Hippocampal formation (tissue), 2 donors: ENCODE measurements around the gene TJP3.
"Not testable (repeated sequence)": the region's sequence is repeated elsewhere in the genome, so short reads cannot be mapped to it uniquely, and the experiment has no call there.

Experiments
- DNase-seq, 2 donors: peaks; one replicate each; lab custom pipeline; 2025; lab: John Stamatoyannopoulos, UW

TJP3 gene

DNA sequence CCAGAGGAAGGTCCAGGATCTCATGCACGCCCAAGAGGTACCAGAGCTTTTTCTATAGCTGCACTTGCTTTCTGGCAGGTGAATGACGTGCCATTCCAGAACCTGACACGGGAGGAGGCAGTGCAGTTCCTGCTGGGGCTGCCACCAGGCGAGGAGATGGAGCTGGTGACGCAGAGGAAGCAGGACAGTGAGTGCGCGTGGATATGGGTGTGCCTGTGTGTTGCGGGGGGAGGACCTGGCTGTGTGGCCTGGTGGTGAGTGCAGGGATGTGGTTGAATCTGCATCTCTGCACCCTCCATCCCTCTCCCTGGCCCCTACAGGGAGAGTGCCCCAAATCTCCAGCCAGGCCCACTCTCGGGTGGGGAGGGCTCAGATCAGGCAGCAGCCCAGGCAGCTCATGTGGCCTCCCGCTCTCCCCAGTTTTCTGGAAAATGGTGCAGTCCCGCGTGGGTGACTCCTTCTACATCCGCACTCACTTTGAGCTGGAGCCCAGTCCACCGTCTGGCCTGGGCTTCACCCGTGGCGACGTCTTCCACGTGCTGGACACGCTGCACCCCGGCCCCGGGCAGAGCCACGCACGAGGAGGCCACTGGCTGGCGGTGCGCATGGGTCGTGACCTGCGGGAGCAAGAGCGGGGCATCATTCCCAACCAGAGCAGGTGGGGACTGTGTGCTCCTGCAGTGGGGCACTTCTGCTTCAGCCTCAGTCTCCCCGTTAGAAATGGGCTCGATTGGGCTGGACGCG lies 30.5 kb downstream of the TJP3 start:
- DNase-seq: no peak

GRCh38 chr19:3740431-3740830 lies 32.2 kb downstream of the TJP3 start:
- no peak for DNase-seq

DNA sequence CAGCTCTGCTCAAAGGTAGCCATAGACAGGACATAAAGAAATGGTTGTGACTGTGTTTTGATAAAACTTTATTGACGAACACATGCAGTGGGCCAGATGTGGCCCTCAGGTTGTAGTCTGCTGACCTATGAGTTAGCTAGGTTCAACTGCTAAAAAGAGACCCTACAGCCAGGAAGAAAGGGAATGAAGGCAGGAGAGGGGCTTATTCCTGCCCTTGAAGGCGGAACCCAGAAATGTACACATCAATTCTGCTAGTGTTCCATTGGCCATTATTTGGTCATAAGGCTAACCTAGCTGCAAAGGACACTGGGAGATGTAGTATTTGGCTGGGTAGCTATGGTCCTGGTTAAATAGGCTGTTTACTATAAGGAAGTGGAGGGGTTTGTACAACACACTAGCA lies 35.3 kb downstream of the TJP3 start:
- DNase-seq: no peak

- no peak for DNase-seq
Observed at GRCh38 chr19:3745363-3746045, 37.3 kb downstream of the TJP3 start.

GRCh38 chr19:3746371-3747056 lies 38.3 kb downstream of the TJP3 start:
- no peak for DNase-seq

DNA sequence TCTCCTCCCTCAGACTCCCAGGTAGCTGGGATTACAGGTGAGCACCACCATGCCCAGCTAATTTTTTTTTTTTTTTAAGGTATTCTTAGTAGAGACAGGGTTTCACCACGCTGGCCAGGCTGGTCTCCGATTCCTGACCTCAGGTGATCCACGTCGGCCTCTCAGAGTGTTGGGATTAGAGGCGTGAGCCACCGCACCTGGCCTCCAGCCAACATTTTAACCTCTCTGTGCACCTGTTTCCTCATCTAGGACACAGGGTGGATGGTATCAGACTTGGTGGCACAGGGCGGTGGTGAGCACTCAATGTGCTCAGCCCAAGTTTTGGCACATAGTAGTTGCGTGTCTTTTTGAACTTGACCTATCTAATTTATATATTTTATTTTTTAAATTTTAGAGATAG lies 40.8 kb downstream of the TJP3 start:
- no peak for DNase-seq

DNA sequence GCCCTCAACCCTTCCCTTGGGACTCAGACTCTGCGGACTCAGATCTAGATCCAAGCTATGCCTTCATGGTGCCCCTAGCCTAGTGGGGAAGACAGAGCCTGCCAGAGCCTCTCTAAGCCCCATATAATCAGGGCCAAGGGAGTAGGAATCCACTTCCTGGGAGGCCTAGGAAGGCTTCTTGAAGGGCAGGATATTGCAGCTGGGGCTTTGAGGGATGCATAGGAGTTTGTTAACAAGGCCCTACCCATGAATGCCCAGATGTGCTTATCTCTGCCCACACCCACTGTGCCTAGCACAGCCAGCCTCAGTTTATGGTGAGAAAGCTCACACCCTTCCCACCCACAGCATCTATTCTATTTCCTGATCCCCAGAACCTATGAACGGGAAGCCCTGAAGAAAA lies 42.0 kb downstream of the TJP3 start:
- no peak for DNase-seq

- no peak for DNase-seq
Observed at GRCh38 chr19:3751236-3751635, 43.1 kb downstream of the TJP3 start.

GRCh38 chr19:3752492-3752891 lies 44.3 kb downstream of the TJP3 start:
- DNase-seq: no peak

DNA sequence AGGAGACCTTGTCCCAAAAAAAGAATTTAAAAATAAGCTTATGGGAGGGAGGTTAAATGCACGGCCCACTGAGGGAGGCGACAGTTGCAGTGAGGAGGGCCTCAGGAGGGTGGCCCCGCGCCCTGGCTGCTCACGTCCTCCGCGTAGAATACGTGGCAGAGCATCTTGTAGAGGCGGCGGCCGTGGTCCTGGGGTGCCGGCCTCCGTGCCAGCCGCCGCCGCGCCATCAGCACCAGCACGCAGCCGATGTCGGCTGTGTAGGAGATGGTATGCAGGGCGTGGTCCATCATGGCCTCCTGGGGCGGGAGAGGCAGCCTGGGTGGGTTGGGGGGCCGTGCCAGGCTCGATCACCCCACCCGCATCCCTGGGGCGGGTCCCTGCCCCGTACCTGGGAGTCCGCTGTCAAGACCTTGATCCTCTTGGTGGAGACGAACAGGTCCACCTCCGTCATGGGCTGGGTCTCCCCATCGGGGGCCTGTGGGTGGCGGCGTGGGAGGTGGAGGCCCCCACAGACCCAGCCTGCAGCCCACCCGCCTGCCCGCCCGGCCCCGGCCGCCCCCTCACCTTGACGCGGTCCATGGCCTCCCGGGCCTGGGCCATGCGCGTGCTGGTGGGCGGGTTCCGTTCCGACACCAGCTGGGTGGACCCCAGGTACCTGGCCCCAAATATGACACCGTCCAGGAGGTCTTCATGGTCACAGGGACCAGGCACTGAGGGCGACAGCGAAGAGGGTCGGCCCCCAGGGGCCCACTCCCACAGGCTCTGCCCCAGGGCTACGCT lies 45.6 kb downstream of the TJP3 start:
- DNase-seq: no peak

GRCh38 chr19:3757705-3758104 lies 49.5 kb downstream of the TJP3 start:
- not testable (repeated sequence) for DNase-seq

DNA sequence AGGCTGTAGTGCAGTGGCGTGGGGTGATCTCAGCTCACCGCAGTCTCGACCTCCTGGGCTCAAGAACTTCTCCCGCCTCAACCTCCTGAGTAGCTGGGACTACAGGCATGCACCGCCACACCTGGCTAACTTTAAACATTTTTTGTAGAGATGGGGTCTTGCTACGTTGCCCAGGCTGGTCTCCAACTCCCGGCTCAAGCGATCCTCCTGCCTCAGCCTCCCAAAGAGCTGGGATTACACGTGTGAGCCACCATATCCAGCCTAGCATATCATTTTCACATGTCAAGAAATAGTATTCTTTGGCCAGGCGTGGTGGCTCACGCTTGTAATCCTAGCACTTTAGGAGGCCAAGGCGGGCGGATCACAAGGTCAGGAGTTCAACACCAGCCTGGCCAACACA lies 50.1 kb downstream of the TJP3 start:
- DNase-seq: not testable (repeated sequence)

- no peak for DNase-seq
Observed at GRCh38 chr19:3759482-3760254, 51.5 kb downstream of the TJP3 start.

GRCh38 chr19:3760871-3761361 lies 52.7 kb downstream of the TJP3 start:
- DNase-seq: no peak

GRCh38 chr19:3761382-3762129 lies 53.4 kb downstream of the TJP3 start, which contains the start of gene APBA3:
TSS of gene APBA3 (minus strand) at chr19:3761692. CDS start at chr19:3760264, 1,428 bp downstream.
- DNase-seq: peak; percentile 32 to 82

GRCh38 chr19:3762130-3762473 lies 53.9 kb downstream of the TJP3 start:
- DNase-seq: peak in 1 of 2 donors; percentile 39

GRCh38 chr19:3762501-3763459 lies 54.6 kb downstream of the TJP3 start, which contains the start of gene MRPL54:
TSS of gene MRPL54 (plus strand) at chr19:3762682. CDS start at chr19:3762701, 19 bp downstream.
- peak; percentile 96 to 99 for DNase-seq

GRCh38 chr19:3765121-3765520 lies 56.9 kb downstream of the TJP3 start:
- DNase-seq: no peak

GRCh38 chr19:3765757-3766156 lies 57.6 kb downstream of the TJP3 start:
- not testable (repeated sequence) for DNase-seq
